Amniotic stem cell (primary cell): Measurements from ENCODE around the gene APOL2.
"Not testable (repeated sequence)": the region's sequence is repeated elsewhere in the genome, so short reads cannot be mapped to it uniquely, and the experiment has no call there.

Experiments
- DNase-seq: peaks from one replicate; lab custom pipeline; 2025; lab: John Stamatoyannopoulos, UW

Gene APOL2, protein sequence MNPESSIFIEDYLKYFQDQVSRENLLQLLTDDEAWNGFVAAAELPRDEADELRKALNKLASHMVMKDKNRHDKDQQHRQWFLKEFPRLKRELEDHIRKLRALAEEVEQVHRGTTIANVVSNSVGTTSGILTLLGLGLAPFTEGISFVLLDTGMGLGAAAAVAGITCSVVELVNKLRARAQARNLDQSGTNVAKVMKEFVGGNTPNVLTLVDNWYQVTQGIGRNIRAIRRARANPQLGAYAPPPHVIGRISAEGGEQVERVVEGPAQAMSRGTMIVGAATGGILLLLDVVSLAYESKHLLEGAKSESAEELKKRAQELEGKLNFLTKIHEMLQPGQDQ

DNA sequence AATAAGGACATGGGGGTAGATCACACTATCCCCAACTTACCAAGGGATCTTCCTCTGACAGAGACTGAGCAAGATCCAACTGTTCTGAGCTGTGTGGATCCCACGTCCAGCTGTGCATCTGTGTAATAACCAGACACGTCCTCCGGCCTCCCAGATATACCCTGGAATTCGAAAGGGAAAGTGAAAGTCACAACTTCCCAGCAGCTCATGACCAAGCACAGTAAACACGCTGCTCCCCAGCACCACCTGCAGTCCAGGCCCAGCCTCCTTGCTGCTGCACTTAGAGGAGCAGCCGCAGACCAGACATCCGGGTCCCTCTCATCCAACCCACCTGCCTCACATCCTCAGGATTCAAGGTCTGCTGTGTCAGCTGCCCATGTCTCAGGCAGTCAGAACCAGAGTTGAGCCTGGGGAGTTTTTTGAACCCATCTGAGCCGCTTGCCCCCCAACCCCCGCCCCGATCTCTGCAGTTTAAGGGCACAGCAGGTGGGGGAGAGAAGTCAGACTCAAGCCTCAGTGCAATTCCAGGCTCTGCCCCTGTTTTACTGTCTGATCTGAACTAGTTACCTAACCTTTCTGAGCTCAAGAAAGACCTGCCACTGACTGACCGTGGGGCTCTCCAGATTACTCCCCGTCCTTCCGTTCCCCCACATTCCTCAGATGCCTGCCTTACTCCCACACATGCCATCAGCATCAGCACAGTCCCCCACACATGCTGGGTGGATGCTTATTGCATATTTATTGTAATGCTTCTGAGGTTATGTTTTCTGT is at the start of gene APOL2:
Gene APOL2, minus strand, starts transcription at position 127 of the 771 bp plus-strand sequence. CDS start 6,365 bp downstream, outside the sequence.
- peak; percentile 94 for DNase-seq

DNA sequence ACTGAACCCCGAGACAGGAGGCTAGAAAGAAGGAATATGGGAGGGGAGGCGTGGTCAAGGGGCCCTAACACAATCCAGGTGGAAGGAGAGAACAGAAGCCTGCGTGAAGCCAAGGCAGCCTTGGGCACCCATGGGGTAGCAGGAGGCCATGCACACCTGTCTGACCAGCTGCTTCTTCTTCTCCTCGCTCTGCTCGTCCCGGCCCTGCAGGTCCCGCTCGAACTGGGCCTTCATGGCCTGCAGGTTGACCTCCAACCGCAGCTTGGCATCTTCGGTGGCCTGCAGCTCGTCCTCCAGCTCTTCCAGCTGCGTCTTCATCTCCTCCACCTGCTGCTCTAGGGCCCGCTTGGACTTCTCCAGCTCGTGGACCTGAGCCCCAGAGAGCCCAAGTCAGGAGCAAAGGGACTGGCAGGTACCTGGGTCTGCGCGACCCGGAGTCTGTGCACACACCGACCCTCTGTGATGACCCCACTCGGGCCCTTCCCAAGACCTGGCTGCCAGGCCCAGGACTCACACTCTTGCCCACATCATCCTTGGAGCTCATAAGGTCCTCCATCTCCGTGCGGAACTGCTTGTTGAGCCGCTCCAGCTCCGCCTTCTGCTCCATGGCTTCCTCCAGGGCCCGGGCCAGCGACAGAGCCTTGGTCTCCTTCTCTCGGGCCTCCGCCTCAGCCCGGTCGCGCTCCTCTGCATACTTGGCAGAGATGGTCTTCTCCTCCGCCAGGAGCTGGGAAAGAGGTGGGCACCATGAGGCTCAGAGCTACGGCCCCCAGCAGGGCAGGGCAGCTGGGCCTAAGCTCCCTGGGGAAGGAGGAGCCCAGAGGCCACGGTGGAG is 49.5 kb upstream of the APOL2 start:
- no peak for DNase-seq

DNA sequence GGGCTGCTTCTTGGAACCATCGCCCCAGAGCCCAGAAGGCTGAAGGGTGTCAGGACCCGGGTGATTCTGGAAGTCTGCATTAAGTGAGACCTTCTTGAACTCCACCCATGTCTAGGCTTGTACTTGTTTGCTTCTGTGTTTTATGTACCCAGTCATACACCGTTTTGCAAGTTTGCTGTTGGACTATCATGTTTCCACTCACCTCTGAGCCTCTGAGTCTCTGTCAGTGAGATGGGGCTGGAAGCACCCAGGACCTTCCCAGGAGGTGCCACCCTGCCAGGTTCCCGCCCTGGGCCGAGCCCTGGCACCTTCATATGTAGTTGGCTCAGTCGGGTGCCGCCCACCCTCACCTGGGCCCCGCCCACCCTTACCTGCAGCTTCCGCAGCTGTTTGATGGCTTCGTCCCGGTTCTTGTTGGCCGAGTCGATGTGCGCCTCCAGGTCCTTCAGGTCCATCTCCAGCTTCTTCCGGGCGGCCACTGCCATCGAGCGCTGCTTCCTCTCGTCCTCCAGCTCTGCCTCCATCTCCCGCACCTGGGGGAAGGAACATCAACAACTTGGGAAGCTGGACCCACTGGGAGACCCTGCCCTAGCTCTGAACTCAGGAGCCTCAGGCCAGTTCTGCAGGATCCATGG is 48.7 kb upstream of the APOL2 start:
- no peak for DNase-seq

DNA sequence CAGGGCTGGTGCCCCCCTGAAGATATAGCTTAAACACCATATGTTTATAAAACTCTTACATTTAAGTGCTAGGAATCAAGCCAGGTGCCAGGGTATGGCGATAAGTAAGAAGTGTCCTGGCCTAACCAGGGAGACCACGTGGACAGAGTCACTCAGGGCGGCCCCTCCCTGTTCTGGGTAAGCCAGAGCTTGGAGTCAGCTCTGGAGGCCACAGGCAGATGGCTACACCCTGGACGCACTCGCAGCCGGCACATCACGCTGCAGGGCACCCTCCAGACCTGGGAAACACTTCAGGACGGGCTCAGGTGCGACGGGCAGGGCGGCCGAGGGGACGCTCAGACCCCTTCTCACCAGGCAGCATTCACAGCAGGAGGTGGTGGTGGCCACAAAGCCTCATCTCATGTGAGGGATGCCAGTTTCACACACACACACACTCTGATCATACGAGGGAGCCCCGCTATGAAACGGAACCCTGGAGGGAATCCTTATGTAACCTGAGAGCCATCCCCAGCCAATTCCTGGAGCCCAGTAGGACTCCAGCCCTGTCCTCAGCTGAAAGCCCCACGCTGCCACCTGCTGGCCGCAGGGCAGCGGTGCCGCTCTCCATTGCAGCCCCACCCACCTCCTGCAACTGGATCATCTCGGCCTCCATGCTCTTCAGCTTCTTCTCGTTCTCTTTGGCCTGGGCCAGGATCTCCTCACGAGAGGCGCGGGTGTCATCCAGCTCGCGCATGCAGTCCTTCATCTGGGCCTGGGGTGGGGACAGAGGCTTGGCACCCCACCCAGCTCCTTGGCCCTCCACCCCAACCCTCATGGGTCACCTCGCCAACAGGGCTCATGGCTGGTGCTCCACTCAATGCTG is 47.0 kb upstream of the APOL2 start:
- peak; percentile 35 for DNase-seq

DNA sequence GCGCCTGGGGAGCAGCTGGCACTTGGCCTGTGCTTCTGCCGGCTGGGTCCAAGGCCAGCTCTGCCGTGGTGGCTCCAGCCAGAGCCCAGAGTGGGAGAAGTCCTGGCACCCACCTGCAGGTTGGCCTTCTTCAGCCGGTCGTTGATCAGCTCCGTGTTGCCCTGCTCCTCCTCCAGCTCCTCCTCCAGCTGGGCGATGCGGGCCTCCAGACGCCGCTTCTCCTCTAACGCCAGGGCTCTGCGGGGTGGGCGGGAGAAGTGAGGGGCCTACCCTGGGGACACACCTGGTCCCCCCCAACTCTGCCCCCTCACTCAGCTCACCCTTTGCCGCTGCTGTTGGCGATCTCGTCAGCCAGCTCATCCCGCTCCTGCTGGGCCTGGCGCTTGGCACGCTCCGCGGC is 46.2 kb upstream of the APOL2 start:
- no peak for DNase-seq

DNA sequence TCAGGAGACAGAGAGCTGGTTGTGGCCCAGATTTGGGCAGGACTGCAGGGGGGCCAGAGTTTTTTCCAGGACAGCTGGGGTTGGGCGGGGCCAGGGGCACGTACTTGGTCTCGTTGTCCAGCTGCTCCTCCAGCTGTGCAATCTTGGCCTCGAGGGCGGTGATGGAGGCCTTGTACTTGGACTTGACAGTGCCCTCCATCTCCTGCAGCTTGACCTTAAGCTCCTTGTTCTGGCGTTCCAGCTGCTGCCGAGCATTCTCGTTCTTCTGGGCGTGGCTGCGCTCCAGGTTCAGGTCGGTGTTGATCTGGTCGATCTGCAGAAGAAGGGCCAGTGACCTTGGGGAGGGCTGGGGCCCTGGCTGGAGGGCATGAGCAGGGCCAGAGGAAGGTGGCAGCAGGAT is 45.7 kb upstream of the APOL2 start:
- no peak for DNase-seq

DNA sequence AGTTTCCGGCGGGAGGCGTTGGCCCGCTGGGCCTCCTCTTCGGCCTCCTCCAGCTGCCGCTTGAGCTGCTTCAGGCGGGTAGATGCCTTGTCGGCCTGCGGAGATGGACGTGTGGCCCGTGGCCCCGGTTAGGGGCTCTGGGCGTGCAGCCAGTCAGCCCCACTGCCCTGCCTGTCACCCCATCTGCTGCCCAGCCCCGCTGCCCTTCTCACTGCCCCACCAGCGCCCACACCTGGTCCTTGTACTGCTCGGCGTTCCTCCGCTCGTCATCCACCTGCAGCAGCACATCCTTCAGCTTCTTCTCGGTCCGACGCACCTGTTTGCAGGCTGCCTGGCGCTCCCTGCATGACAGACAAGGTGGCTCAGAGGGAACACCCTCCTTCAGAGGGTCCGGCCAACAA is 44.8 kb upstream of the APOL2 start:
- no peak for DNase-seq

DNA sequence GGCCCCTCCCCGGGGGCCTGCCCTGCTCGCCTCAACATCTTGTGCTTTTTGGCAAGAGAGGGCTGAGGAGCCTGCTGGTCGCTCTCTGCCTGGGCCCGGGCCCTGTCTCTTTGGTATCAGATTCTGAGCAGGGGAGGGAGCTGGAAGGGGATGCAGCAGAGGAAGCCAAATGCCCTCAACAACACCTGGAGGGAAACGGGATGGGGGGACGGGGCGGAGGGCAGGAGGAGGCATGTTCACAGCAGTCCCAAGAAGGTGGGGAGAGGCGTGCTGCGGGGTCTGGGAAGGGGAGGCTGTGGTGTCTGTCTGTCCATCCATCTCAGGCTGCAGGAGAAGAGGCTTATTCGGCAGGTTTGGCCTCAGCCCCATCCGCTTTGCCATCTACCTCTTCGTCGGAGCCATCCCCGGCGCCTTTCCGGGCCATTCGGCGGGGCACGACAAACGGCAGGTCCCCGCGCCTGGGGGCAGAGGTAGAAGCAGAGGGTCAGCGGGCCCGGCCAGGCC is 43.1 kb upstream of the APOL2 start:
- DNase-seq: no peak

DNA sequence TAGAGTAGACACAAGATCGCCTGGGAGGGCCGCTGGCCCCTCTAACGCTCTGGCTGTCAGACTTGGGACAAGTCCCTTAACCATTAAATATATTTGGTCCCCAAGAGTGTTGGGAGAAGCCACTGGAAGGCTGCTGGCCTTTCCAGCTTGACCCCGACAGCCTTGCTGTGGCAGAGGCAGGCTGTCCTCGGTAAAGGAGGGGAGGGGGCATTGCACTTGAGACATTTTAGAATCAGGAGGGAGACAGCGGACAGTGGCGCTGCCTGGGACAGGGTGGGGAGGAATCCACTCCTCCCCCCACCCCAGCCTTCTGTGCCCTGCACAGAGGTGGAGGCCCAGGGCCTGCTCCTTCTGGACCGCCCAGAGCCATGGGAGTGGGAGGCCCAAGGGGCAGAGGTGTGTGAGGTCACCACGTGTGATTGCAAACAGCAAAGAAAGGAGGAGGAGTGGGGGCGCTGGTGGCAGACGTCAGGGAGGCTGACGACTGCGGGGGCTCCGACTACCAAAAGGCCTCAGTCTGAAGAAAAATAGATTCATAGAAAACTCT is 42.5 kb upstream of the APOL2 start:
- DNase-seq: no peak

DNA sequence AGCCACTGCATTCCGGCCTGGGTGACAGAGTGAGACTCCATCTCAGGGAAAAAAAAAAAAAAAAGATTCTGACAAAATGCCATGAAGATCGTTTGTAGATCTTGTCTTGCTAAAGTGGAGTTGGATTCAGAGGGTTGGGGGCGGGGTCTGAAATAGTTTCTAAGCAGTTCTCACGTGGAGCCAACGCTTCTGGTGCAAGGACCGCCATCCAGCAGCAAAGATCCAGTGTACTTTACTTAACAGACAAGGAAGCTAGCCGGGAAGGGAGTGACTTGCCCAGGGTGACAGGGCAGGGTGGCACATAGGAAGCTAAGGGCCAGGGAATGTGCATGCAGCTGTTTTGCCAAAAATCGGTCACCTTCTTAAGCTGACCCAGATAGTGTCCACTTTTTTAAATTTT is 41.1 kb upstream of the APOL2 start:
- no peak for DNase-seq

DNA sequence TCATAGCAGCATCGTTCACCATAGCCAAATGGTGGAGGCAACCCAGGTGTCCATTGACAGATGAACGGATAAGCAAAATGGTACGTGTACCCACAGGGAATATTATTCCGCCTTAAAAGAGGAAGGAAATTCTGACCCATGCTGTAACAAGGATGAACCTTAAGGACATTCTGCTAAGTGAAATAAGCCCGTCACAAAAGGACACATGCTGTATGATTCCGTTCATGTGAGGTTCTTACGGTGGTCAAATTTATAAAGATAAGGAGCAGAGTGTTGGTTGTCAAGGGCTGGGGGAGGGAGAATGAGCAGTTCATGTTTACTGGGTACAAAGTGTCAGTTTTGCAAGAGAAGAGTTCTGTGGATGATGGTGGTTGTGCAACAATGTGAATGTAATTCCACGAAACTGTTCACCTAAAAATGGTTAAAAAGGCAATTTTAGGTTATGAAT is 39.9 kb upstream of the APOL2 start:
- no peak for DNase-seq

DNA sequence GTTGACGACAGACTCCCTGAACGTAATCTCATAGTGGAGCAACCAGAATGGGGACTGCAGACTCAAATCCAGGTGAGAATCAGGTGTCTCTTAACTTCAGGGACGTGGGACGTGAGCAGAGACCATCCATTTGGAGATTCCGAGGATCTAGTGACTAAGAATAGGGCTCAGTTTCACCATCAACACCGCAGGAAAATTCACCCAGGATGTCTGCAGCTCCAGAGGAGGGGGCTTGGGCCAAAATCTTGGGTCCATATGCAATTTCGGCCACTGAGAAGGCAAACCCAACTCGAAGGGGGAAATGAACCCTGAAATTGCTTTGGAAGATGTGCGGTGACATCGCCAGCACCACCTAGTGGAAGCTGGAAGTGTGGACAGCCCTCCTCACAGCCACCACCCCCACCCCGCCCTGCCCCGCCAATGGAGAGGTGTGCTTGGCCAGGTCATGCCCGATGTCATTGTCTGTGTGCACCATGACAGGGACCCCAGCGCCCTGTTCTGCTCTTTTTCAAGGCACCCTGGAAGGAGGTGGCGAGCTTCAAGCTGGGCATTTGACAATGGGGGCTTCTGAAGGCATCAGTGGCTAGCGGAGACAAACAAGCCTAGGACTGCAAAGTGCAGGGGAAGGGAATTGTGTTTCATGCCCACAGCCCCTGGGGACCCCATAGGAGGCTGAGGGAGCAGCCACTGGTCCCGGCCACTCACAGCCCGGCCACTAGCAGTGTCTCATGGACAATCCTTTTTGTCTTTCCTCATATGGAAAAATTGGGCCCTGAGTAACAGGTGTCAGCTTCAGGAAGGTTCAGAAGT is 38.4 kb upstream of the APOL2 start:
- no peak for DNase-seq

DNA sequence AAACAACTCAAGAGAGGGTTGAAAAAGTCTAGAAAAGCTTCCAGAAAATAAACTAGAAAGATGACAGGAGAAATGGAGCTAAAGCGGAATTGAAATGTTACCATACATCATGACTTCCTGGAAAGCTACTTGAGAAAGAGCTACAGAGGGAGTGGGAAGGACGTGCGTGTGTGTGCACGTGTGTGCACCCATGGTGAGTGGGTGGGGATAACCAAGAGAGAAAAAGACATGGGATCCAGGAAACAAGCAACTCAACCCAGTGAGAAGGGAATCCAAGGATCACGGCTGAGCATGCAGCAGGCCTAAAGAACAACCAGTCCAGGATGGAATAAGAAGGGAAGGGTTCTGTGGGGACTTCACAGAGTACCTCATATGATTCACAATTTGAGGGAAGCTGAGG is 35.2 kb upstream of the APOL2 start:
- DNase-seq: no peak

DNA sequence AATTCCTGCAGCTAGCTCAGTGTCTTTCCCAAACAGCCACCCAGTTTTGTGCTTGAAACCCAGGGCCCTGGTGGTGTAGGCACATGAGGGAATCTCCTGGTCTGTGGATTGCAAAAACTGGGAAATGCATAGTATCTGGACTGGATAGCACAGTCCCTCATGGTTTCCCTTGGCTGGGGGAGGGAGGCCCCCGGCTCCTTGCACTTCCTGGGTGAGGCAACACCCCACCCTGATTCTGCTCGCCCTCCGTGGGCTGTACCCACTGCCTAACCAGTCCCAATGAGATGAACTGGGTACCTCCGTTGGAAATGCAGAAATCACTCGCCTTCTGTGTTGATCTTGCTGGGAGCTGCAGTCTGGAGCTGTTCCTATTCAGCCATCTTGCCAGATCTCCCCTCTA is 32.6 kb upstream of the APOL2 start:
- not testable (repeated sequence) for DNase-seq

DNA sequence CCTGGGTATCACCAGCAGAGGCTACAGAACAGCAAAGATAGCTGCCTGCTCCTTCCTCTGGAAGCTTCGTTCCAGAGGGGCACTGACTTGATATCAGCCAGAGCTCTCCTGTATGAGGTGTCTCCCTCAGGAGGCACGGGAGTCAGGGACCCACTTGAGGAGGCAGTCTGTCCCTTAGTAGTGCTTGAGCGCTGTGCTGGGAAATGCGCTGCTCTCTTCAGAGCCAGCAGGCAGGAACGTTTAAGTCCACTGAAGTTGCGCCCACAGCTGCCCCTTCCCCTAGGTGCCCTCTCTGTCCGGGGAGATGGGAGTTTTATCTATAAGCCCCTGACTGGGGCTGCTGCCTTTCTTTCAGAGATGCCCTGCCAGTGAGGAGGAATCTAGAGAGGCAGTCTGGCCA is 31.9 kb upstream of the APOL2 start:
- DNase-seq: not testable (repeated sequence)

DNA sequence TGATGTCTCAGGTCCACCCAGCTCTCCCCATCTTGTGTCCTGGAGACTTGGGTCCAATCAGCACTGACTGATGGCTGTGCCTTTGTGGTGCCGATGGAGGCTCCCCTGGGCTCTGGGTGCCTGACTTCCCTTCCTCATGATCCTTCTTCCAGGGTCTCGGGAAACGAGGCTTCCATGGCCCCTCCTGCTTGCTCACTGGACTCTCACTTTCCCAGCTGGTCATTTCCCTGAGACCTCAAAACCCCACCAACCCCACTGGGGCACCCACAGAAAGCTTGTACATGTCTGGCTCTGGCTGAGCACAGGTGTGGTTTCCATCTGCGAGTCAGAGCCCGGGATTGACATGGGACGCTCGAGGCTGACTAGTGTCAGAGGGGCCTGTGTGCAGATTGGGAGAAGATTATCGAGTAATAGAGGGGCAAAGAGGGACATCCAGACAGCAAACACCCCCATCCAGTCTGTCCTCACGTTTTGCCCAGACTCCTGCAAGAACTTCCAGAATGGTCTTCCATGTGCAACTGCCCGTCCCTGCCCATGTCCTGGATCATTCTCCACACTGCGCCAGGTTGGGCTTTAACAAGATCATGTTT is 28.7 kb upstream of the APOL2 start:
- no peak for DNase-seq

DNA sequence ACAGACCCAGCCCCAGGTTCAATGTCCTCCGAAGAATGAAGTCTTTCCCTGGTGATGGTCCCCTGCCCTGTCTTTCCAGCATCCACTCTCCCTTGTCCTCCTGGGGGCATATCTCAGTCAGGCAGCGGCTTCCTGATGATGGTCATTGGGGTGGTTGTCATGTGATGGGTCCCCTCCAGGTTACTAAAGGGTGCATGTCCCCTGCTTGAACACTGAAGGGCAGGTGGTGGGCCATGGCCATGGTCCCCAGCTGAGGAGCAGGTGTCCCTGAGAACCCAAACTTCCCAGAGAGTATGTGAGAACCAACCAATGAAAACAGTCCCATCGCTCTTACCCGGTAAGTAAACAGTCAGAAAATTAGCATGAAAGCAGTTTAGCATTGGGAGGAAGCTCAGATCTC is 27.7 kb upstream of the APOL2 start:
- DNase-seq: no peak

DNA sequence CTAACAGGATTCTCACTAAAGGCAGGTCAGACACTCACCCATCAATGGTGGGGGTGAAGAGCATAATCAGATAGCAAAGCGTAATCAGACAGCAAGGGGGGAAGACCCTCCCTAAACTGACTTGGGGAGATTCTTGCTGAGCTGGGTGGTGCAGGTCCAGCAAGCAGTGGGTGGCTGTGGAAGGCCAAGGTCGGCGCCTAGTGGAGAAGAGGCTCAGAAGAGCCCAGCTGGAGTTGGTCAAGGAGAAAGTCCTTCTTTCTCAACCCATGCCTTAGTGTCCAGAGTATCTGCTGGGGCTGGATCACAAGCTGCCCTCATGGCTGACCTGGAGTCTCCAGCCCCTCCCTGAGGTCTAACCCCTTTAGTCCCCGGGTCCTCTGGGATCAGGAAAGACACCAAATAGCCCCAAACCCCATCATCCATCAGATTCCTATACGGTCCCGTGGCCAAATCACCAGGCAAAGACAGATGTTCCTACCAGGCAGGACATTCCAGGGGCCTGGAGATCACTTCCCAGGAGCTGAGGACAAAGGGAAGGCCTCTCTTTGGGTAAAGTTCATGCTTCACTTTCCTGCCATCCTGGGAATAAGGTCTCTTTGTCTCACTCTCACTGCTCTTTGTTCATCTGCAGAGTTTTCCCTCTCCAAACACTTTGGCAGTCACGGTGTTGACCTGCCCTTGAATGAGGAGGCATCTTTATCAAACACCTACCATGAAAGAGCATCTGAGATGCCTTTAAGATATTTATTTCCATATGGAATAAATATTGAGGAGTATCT is 24.7 kb upstream of the APOL2 start:
- not testable (repeated sequence) for DNase-seq
